Effector memory CD4-positive, alpha-beta T cell (primary cell): Measurements from ENCODE around the gene DSG3.

Experiments
- DNase-seq, 3 donors: peaks; one replicate each; pipeline ENCODE4 v3.0.0-alpha.2; 2020
- H3K27ac ChIP-seq: 2 replicates; pipeline ENCODE4 v1.7.0; 2013; ENCODE audit warnings: mild to moderate bottlenecking, low read length, moderate library complexity; ENCODE audit not compliant: insufficient read depth, poor library complexity, severe bottlenecking
- H3K27me3 ChIP-seq: replicated peaks from 2 replicates; pipeline ENCODE4 v1.7.0; 2013; ENCODE audit warnings: mild to moderate bottlenecking, low read length; ENCODE audit not compliant: insufficient read depth, control insufficient read depth, poor library complexity, severe bottlenecking
- H3K36me3 ChIP-seq: 2 replicates; pipeline ENCODE4 v1.7.0; 2013; ENCODE audit warnings: mild to moderate bottlenecking, low read length, moderate library complexity; ENCODE audit not compliant: control insufficient read depth, insufficient read depth
- H3K4me1 ChIP-seq: 2 replicates; pipeline ENCODE4 v1.7.0; 2013; ENCODE audit warnings: low read length, mild to moderate bottlenecking; ENCODE audit not compliant: control insufficient read depth, insufficient read depth, poor library complexity, severe bottlenecking
- H3K4me3 ChIP-seq: 2 replicates; pipeline ENCODE4 v1.7.0; 2013; ENCODE audit warnings: low read length, low read depth, mild to moderate bottlenecking; ENCODE audit not compliant: insufficient read depth, poor library complexity, severe bottlenecking
- H3K9me3 ChIP-seq: 2 replicates; pipeline ENCODE4 v1.7.0; 2013; ENCODE audit warnings: mild to moderate bottlenecking, low read length, moderate library complexity; ENCODE audit not compliant: control insufficient read depth

DSG3 gene

DNA sequence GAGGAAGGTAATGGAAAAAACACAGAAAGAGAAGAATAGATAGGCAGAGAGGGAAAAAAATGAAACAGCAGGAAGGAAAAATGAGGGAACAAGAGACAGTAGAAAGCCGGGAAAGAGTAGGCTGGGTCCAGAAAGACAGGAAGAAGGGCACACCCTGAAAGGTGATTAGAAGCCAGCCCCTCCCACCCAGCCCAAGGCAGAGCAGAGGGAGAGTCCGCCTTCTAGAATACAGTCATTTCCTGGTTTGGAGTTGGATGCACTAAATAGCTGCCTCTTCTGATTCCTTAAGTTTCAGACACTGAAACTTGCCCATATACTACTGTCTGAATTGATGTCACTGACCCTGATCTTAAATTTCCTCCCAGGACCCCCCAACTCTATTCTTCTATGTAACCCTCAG lies 17.9 kb upstream of the DSG3 start:
- Histone ChIP-seq H3K27me3 (no peaks in the 10 kb centered on the region), H3K36me3 (no peaks in the 10 kb centered on the region), H3K9me3 (no peaks in the 10 kb centered on the region), H3K4me3 (no peak overlapping the region), H3K27ac (no peak overlapping the region), H3K4me1 (no peaks in the 10 kb centered on the region)
- DNase-seq = no peak

DNA sequence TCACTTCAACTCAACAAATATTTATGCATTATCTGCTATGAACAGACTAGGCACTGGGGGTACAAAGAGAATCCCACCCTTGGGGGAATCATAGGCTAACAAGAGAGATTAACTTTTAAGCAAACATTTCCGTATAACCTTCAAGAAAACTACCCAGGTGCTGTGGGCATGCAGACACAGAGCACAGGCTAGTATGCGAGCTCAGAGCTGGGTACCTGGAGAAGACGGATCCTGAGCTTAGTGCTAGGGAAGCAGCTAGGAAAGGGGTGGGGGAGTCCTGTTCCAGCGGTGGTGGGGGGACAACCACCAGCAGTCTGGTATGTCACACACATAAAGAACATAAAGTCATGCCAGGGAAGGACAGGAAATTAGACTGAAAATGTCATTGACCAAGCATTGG lies 17.5 kb upstream of the DSG3 start:
- H3K27ac ChIP-seq = no peak overlapping the region
- H3K9me3 ChIP-seq = no peaks in the 10 kb centered on the region
- no peak overlapping the region for H3K4me3 ChIP-seq
- H3K4me1 ChIP-seq = no peaks in the 10 kb centered on the region
- H3K36me3 ChIP-seq = no peaks in the 10 kb centered on the region
- H3K27me3 ChIP-seq = no peaks in the 10 kb centered on the region
- no peak for DNase-seq

DNA sequence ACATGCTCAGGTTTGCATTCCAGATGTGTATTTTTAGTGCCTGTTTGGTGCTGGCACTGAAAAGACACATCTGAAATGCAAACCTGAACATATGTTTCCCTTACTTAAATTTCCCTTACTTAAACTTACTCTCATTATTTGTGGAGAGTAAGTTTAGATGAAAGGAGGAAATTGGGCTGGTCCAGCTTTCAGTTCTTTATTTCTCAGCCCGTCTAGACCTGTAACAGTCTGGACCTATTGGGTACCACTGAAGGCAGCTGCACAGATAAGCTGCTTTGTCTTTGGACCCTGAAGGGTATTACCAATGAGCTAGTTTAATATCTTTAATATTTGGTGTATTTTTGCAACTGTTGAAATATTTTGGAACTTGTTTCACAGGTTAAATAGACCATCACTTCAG lies 17.0 kb upstream of the DSG3 start:
- no peaks in the 10 kb centered on the region for H3K9me3 ChIP-seq
- H3K4me3 ChIP-seq = no peak overlapping the region
- no peaks in the 10 kb centered on the region for H3K36me3 ChIP-seq
- no peak for DNase-seq
- H3K4me1 ChIP-seq = no peaks in the 10 kb centered on the region
- H3K27ac ChIP-seq = no peak overlapping the region
- no peaks in the 10 kb centered on the region for H3K27me3 ChIP-seq

DNA sequence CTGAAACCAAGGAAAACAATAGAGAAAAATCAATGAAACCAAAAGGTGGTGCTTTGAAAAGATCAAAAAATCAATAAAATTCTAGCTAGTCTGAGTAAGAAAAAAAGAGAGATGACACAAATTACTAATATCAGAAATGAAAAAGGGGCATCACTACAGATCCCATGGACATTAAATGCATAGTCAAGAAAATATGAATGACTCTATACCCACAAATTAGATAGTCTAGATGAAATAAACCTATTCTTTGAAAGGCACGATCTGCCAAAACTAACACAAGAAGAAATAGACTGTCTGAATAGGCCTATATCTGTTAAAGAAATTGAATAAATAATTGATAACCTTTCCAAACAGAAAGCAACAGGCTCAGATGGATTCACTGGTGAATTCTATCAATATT lies 15.2 kb upstream of the DSG3 start:
- no peak overlapping the region for H3K27ac ChIP-seq
- no peaks in the 10 kb centered on the region for H3K27me3 ChIP-seq
- H3K4me3 ChIP-seq = no peak overlapping the region
- H3K4me1 ChIP-seq = no peaks in the 10 kb centered on the region
- no peaks in the 10 kb centered on the region for H3K36me3 ChIP-seq
- no peaks in the 10 kb centered on the region for H3K9me3 ChIP-seq
- DNase-seq = no peak

DNA sequence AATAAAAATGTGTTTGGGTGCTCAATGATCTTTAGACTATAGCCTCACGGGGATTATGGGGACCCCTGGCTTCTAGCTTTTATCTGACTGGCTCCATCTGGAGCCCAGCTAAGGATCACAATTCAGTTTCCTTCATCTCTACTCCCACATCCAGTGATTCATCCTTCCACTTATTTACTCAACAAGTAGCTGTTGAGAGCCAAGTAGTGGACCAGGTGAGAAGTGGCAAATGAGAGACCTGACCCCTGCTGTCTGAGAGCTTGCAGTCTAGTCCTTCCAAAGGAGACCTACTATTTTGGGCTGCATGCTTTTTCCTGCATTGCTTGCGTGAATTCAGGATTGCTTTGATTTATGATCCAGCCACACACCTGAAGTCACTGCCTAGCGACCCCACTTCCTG lies 10.7 kb upstream of the DSG3 start:
- no peak for DNase-seq

DNA sequence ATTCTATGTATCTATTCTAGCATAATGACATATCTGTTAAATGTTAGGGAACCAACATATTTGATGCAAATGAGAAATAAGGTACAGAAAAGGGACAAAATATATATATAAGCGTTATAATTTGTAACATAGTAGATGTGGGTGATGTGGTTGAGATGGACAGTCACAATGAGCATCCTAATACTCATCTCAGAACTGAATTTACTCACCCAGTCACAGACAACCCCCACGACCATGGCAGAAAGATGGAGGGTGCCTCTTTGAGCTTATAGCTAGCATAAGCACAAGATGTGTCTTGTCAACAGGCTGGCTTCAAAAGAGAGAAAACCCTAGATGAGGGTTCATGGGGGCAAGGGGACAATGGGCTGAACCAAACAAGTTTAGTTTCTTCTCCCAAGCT lies 9.1 kb upstream of the DSG3 start:
- Histone ChIP-seq H3K27me3 (no peaks in the 10 kb centered on the region), H3K4me3 (no peak overlapping the region), H3K4me1 (no peaks in the 10 kb centered on the region), H3K27ac (no peak overlapping the region), H3K36me3 (no peaks in the 10 kb centered on the region), H3K9me3 (no peaks in the 10 kb centered on the region)
- DNase-seq = no peak

More for the DNA sequence above, 10.7 kb upstream of the DSG3 start:
- Histone ChIP-seq H3K27ac (no peak overlapping the region), H3K4me1 (no peaks in the 10 kb centered on the region), H3K4me3 (no peak overlapping the region), H3K27me3 (no peaks in the 10 kb centered on the region), H3K9me3 (no peaks in the 10 kb centered on the region), H3K36me3 (no peaks in the 10 kb centered on the region)

DNA sequence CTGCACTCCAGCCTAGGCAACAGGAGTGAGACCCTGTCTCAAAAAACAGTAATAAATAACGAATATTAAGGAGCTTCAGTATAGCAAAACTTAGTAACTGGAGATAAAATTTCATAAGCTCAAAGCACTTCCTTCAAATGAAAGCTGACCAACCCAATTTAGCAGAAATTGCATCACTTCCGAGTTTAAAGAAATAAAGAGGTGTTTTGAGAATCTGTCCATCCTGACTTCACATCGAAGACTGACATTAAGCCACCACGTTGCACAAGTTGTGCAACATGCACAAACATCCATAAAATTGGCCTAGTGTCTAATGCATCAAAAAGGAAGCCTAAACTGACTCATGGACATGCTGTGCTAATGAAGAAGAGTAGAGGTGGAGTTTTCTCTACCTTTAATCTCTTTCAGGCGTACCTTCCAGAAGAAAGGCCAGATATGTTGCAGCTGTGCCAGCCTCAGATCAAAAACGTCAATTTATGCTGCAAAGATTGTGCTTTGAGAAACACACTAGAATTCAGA lies 7.7 kb upstream of the DSG3 start:
- no peak overlapping the region for H3K27ac ChIP-seq
- no peak overlapping the region for H3K4me3 ChIP-seq
- DNase-seq = no peak
- no peaks in the 10 kb centered on the region for H3K36me3 ChIP-seq
- H3K27me3 ChIP-seq = no peaks in the 10 kb centered on the region
- H3K4me1 ChIP-seq = no peaks in the 10 kb centered on the region
- no peaks in the 10 kb centered on the region for H3K9me3 ChIP-seq

DNA sequence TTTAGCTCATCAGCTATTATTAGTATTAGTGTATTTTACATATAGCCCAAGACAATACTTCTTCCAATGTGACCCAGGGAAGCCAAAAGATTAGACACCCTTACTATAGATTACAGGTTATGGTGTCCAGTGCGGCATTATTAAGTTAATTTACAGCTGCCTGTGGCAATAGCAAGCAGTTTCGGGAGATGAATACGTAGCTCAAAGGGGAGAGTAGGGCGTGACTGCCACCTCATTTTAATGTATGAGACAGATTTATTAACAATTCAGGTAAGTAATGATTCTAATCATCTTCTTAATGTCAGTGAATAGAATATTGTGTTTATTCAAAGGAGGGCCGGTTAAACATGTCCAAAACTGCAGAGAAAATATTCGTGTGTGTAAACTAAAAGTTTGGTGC lies 6.8 kb upstream of the DSG3 start:
- Histone ChIP-seq H3K4me1 (no peaks in the 10 kb centered on the region), H3K27me3 (no peaks in the 10 kb centered on the region), H3K9me3 (no peaks in the 10 kb centered on the region), H3K36me3 (no peaks in the 10 kb centered on the region), H3K4me3 (no peak overlapping the region), H3K27ac (no peak overlapping the region)
- DNase-seq = no peak

DNA sequence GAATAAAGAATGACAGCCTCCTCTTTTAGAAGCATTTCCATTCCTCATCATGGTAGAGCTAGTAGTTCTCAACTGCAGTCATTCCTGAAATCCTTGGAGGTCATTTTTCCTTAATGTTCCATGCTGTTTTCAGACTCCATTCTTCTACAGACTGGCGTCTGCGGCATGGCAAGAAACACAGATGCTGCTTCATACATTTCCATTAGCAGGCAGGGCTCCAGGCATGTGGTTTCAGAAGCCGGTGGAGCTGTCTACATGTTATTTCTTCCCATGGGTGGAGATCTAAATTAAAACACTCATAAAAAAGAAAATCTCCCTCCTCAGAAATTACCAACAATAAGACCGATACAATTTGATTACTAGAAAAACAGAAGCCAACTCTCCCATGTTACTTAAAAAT lies 6.0 kb upstream of the DSG3 start:
- Histone ChIP-seq H3K27me3 (no peaks in the 10 kb centered on the region), H3K4me3 (no peak overlapping the region), H3K36me3 (no peaks in the 10 kb centered on the region), H3K27ac (no peak overlapping the region), H3K9me3 (no peaks in the 10 kb centered on the region), H3K4me1 (no peaks in the 10 kb centered on the region)
- DNase-seq = no peak

DNA sequence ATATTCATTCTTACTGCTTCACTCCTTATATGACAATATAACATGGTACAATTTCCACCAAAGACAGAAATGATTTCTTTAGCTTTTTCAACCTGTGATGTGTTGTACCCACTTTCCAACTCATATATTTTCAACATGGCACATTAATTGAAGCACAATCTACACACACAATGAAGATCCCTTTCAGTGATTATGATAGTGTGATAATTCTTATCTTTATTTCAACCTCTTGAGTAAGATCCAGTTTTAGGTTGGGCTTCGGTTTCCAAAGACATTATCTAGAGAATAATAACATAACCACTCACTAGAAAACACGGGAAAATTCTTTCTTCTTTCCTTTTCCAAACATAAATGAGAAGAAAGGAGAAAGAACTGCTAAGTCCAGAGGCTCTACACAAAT lies 3.4 kb upstream of the DSG3 start:
- no peak overlapping the region for H3K27ac ChIP-seq
- no peak for DNase-seq
- no peaks in the 10 kb centered on the region for H3K27me3 ChIP-seq
- no peaks in the 10 kb centered on the region for H3K4me1 ChIP-seq
- no peaks in the 10 kb centered on the region for H3K9me3 ChIP-seq
- no peaks in the 10 kb centered on the region for H3K36me3 ChIP-seq
- H3K4me3 ChIP-seq = no peak overlapping the region

DNA sequence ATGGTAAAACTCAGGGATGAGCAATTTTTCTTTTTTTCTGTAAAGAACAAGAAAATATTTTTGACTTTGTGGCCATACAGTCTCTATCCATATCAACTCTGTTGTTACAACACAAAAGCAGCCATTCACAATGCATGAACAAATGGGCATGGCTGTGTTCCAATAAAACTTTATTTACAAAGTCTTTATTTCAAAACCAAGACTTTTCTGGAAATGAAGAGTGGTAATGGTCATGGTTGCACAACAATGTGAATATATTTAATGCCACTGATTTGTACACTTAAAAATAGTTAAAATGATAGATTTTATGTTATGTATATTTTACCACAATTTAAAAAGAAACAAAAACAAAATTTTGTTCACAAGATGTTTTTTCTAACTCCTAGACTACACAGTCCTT lies 1.6 kb upstream of the DSG3 start:
- Histone ChIP-seq H3K36me3 (no peaks in the 10 kb centered on the region), H3K27me3 (no peaks in the 10 kb centered on the region), H3K27ac (no peak overlapping the region), H3K4me3 (no peak overlapping the region), H3K4me1 (no peaks in the 10 kb centered on the region), H3K9me3 (no peaks in the 10 kb centered on the region)
- DNase-seq = no peak
